Esophagus (tissue), 2 donors: ENCODE data around the gene ARAF. TPM values are rescaled to one million over a fixed set of nuclear protein-coding genes. Genes with fewer than 3 reads are reported as not detected.

Source experiments
- H3K27ac ChIP-seq, 2 donors: one replicate each; pipeline ENCODE4 v1.5.1; 2013; ENCODE audit warnings: low read depth in 2 of 2, mild to moderate bottlenecking in 2 of 2, inconsistent platforms in 1 of 2, low read length in 1 of 2, moderate library complexity in 1 of 2
- H3K27me3 ChIP-seq, 2 donors: one replicate each; pipeline ENCODE4 v1.6.1; 2013; ENCODE audit warnings: low read length in 2 of 2, control low read depth in 1 of 2, mild to moderate bottlenecking in 1 of 2; ENCODE audit not compliant: insufficient read depth in 2 of 2, control insufficient read depth in 1 of 2
- H3K36me3 ChIP-seq, 2 donors: one replicate each; pipeline ENCODE4 v1.6.1; 2013; ENCODE audit warnings: low read length in 1 of 2; ENCODE audit not compliant: control insufficient read depth in 2 of 2, insufficient read depth in 2 of 2
- H3K4me1 ChIP-seq, 2 donors: one replicate each; pipeline ENCODE4 v1.6.1; 2013; ENCODE audit warnings: low read length in 1 of 2; ENCODE audit not compliant: control insufficient read depth in 2 of 2, insufficient read depth in 2 of 2
- H3K4me3 ChIP-seq, 2 donors: one replicate each; pipeline ENCODE4 v1.5.1; 2013; ENCODE audit warnings: low read length in 2 of 2, mild to moderate bottlenecking in 2 of 2, low read depth in 1 of 2, moderate library complexity in 1 of 2
- H3K9me3 ChIP-seq, 2 donors: one replicate each; pipeline ENCODE4 v1.6.1; 2013; ENCODE audit warnings: mild to moderate bottlenecking in 2 of 2, low read depth in 1 of 2, low read length in 1 of 2, moderate library complexity in 1 of 2; ENCODE audit not compliant: control insufficient read depth in 2 of 2, insufficient read depth in 1 of 2
- WGBS, 2 donors: extraction: QIAGEN DNeasy Blood & Tissue Kit; methylation state at CpG; one replicate each; pipeline ENCODE4 v1.1.7; 2013; 5-methylcytosine and 5-hydroxymethylcytosine counted together
- polyA plus RNA-seq, 2 donors: library from polyadenylated mRNA; stranded (reverse); fragments of 200-250 nt; gene quantifications; one replicate each; pipeline ENCODE4 v1.2.3, GENCODE V29; 2013
- donor health status: healthy with polysubstance abuse.
- donor health status: Bipolar disorder and iron deficiency.

ARAF gene
- polyA plus RNA-seq, 2 donors: 20.9 to 24.3 TPM

DNA sequence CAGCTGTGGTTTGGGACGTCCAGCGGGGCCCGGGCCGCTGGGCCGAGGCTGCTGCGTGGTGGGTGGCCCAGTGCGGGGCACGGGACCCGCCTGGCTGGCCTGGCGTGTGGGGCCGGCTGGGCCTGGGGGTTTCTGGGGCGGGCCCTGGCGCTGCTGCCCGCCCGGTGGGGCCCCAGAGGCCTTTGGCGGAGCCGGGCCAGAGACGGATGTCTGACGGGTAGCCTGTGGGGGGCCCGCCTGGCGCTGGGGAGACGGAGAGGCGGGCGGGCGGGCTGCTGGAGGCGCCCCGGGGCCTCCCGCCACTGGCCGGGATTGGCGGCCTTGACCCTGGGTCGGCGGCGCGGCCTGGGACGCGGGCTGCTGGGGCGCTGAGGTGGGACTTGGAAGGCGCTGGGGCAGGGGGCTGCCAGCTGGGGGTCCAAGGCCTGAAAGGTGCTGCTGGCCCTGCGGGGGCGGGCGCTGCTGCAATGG is 13.1 kb downstream of the ARAF start:
- Histone ChIP-seq H3K36me3 (peaks cover 9 to 15% of the 10 kb centered on the region in 2 donors), H3K27me3 (no peaks in the 10 kb centered on the region), H3K4me3 (peak overlapping the region in 1 of 2 donors; percentile 22), H3K27ac (peak overlapping the region; percentile 11 to 27), H3K4me1 (peaks cover 0 to 2% of the 10 kb centered on the region in 2 donors), H3K9me3 (no peaks in the 10 kb centered on the region)
- 15 to 20% methylated on average over 19 to 41 of the region's 41 CpGs for WGBS, 2 donors

DNA sequence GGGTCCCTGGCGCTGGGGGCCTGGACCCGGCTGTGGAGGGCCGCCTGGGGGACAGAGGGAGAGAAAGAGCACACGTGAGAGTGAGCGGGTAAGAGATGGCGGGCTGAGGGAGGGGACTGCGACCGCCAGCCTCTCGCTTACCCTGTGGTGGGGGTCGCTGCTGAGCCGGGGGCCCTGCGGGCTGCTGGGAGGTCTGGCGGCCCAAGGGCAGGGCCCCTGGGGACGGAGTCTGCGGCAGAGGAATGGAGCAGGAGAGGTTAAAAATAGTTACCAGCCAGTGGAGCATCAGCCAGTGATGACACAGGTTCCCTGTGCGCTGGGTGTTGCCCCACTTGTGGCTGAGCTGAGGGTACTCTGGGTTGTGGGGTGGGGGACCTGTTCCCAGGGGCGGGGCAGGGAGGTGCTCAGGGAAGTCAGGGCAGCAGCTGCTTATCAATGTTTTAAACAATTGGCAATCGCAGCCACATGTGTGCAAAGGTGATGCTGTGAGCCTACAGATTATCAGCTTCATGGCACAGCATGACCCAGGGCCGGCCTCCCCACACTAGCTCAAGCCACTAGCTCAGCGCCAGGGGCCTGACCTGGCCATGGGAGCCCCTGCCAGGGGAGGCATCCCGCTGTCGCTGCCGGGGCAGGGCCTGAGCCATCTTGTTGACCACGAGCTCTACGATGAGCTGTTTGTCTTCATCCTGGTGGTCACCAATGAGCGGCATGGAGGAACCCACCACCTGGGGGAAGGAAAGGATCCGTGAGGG is 13.7 kb downstream of the ARAF start:
- Histone ChIP-seq H3K4me1 (peaks cover 0 to 2% of the 10 kb centered on the region in 2 donors), H3K27me3 (no peaks in the 10 kb centered on the region), H3K27ac (no peak overlapping the region), H3K4me3 (peak overlapping the region in 1 of 2 donors; percentile 22), H3K36me3 (peaks cover 8% of the 10 kb centered on the region in 2 donors), H3K9me3 (no peaks in the 10 kb centered on the region)
- WGBS, 2 donors: 50 to 52% methylated on average over 27 of the region's 27 CpGs

DNA sequence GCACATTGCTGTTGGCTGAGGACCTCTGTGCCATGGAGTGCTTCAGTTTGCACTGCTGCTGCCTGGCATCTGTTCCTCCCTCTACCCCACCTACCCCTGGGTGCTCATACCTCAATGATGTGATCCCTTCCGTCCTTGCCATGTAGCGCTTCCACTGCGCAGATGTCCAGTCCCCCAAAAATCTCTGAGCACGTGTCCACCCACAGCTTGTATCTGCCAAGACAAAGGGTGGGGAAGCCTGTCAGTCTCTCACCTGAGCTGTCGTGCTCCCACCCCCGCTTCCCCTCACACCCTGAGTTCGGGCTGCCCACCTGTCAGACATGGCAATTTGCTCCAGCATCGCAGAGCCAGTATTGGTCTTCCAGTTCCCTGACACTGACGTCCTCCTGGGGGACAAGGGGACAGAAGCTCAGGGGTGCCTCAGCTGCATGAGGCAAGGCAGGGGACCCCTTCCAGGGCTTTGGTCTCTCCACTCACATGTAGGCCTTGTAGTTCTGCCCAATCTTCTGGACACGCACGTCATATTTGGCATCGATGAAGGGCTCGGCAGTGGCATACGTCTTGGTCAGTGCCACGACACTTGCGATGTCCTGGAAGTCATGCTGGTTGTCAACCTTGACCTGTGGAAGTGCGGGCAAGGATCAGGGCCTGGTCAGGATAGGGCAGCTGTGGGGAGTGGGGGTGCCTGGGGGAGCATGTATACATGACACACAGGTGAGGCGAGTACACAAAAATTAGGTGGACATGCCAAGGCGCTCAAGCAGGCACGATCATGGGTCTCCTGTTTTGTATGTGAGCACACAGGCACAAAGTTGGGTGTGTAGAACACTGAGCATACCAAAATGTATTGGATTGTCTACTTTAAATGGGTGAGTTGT is 15.3 kb downstream of the ARAF start:
- Histone ChIP-seq H3K36me3 (peaks cover 0 to 2% of the 10 kb centered on the region in 2 donors), H3K27ac (no peak overlapping the region), H3K27me3 (no peaks in the 10 kb centered on the region), H3K4me3 (no peak overlapping the region), H3K9me3 (no peaks in the 10 kb centered on the region), H3K4me1 (peaks cover 0 to 2% of the 10 kb centered on the region in 2 donors)
- 91 to 93% methylated on average over 20 of the region's 20 CpGs for WGBS, 2 donors

DNA sequence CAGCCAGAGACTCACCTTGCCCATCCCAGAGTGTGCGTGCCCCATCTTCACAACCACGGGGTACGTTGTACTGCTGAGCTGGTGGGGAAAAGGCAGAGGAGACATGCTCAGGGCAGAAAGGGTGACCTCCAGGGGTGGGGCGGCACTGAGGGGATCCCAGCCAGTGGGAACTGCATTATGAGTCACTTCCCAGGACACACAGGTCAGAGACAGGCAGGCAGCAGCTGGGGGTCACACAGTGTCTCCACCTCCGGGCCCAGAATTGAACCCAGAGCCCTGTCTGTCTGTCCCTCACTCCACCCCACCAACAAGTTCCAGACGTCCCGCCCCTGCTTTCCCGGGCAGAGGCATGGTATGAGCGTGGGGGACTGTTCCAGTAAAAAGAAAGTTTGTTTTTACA is 16.4 kb downstream of the ARAF start:
- Histone ChIP-seq H3K36me3 (no peaks in the 10 kb centered on the region), H3K27ac (no peak overlapping the region), H3K9me3 (no peaks in the 10 kb centered on the region), H3K4me3 (no peak overlapping the region), H3K4me1 (peaks cover 2% of the 10 kb centered on the region in 2 donors), H3K27me3 (no peaks in the 10 kb centered on the region)
- 45 to 61% methylated on average over 9 of the region's 9 CpGs for WGBS, 2 donors

- 62% methylated on average over 3 of the region's 3 CpGs for WGBS, 2 donors
These were observed 16.9 kb downstream of the ARAF start for GRCh38 chrX:47577901-47578300.

DNA sequence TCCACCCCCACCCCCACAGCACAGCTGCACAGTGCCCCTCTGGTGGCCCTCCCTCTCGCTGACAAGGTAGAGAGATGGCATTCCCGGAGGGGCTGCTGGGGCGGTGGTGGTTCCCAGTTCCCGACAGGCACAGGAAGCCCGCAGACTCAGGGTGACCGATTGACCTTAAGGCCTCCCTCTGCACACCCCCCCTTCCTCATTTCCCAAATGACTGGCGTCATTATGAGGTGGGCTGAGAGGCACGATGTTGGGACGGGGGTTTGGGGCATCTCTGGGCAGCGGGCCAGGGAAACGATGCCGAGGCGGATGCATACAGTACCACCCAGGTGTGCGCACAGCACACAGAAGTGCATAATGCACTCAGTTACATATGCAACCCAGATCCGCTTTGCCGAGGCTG is 17.7 kb downstream of the ARAF start:
- H3K9me3 ChIP-seq: no peaks in the 10 kb centered on the region
- WGBS, 2 donors: 42 to 62% methylated on average over 16 of the region's 16 CpGs
- H3K27ac ChIP-seq: no peak overlapping the region
- no peaks in the 10 kb centered on the region for H3K27me3 ChIP-seq
- no peak overlapping the region for H3K4me3 ChIP-seq
- no peaks in the 10 kb centered on the region for H3K36me3 ChIP-seq
- peaks cover 2% of the 10 kb centered on the region in 2 donors for H3K4me1 ChIP-seq

More at GRCh38 chrX:47577901-47578300, 16.9 kb downstream of the ARAF start:
- H3K4me3 ChIP-seq: no peak overlapping the region
- no peaks in the 10 kb centered on the region for H3K36me3 ChIP-seq
- H3K27ac ChIP-seq: no peak overlapping the region
- peaks cover 2% of the 10 kb centered on the region in 2 donors for H3K4me1 ChIP-seq
- no peaks in the 10 kb centered on the region for H3K9me3 ChIP-seq
- no peaks in the 10 kb centered on the region for H3K27me3 ChIP-seq

- no peak overlapping the region for H3K27ac ChIP-seq
- H3K9me3 ChIP-seq: no peaks in the 10 kb centered on the region
- no peak overlapping the region for H3K4me3 ChIP-seq
- WGBS, 2 donors: 17 to 45% methylated on average over 9 of the region's 9 CpGs
- no peaks in the 10 kb centered on the region for H3K27me3 ChIP-seq
- no peaks in the 10 kb centered on the region for H3K36me3 ChIP-seq
- peaks cover 2% of the 10 kb centered on the region in 2 donors for H3K4me1 ChIP-seq
These were observed 18.5 kb downstream of the ARAF start for GRCh38 chrX:47579537-47579936.

DNA sequence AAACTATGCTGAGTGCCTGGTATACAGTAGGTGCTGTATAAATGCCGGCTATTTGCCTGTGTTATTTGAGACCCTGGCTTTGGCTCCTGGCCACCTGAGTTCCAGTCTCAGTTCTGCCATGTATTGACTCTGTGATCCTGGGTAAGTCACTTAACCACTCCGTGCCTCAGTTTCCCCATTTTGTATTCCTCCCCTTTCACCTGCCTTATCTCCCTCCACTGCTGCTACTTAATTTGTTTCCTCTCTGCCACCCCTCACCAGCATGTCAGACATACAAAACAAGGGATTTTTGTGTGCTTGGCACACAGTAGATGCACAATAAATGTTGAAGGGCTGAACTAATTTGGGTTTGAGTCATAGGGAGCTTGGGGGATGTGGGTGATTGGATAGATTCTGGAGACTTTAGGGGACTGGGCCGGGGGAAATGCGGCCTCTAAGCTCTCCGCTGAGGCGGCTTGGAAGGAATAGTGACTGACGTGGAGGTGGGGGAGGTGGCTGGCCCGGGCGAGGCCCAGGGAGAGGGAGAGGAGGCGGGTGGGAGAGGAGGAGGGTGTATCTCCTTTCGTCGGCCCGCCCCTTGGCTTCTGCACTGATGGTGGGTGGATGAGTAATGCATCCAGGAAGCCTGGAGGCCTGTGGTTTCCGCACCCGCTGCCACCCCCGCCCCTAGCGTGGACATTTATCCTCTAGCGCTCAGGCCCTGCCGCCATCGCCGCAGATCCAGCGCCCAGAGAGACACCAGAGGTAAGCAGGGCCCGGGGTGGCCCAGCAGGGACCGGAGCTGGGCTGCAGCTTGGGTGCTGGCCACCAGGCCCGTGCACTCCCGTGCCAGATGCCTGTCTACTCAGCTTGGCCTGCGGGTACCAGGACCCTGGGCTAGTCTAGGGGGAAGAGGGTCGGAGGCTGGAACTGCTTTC is 21.0 kb downstream of the ARAF start, which contains the start of gene TIMP1:
Gene TIMP1 (plus strand): TSS at position 706 of the 917 bp plus-strand sequence. CDS start 980 bp downstream, outside the sequence.
- no peaks in the 10 kb centered on the region for H3K9me3 ChIP-seq
- H3K36me3 ChIP-seq: no peaks in the 10 kb centered on the region
- peaks cover 3 to 5% of the 10 kb centered on the region in 2 donors for H3K4me1 ChIP-seq
- peak within 1 kb of the TSS; percentile 43 to 55 for H3K4me3 ChIP-seq
- peak within 1 kb of the TSS; percentile 81 to 85 for H3K27ac ChIP-seq
- no peaks in the 10 kb centered on the region for H3K27me3 ChIP-seq
- 4 to 28% methylated on average over 25 to 28 of the region's 28 CpGs for WGBS, 2 donors
